GM19240 (cell line): ENCODE results near the gene MYT1.

Experiments
- DNase-seq: peaks from one replicate; pipeline ENCODE4 v3.0.0; 2011; ENCODE audit warnings: low spot score; ENCODE audit not compliant: insufficient read length

Gene MYT1

DNA sequence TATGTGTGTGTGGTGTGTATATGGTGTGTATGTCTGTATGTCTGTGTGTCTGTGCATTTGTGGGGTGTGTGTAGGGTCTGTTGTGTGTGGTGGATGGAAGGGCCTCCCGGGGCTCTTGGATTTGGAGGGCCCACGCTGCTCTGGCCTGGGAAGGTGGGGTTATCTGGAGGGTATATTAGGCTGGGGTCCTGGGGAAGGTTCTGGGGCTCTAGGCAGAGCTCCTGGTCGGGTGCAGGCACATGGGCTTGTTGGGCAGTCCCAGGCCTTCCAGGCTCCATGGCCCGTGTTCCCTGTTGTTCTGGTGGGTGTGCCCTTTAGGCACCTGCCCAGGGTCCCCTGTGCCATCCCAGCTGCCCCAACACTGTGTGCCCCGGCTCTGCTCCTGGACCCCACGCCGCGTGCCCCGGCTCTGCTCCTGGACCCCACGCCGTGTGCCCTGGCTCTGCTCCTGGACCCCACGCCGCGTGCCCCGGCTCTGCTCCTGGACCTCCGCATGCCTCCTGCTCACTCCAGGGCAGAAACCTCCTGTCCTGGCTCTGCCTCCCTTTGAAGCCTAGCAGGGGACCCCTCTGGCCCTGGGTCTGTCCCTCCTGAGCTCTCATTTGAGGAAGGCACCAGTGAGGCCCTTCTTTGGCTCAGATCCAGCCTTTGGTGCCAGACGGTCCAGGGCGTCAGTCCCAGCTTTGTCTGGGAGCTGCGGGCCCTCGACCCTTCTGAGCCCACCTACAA, 10.2 kb upstream of the MYT1 start:
- no peak for DNase-seq

DNA sequence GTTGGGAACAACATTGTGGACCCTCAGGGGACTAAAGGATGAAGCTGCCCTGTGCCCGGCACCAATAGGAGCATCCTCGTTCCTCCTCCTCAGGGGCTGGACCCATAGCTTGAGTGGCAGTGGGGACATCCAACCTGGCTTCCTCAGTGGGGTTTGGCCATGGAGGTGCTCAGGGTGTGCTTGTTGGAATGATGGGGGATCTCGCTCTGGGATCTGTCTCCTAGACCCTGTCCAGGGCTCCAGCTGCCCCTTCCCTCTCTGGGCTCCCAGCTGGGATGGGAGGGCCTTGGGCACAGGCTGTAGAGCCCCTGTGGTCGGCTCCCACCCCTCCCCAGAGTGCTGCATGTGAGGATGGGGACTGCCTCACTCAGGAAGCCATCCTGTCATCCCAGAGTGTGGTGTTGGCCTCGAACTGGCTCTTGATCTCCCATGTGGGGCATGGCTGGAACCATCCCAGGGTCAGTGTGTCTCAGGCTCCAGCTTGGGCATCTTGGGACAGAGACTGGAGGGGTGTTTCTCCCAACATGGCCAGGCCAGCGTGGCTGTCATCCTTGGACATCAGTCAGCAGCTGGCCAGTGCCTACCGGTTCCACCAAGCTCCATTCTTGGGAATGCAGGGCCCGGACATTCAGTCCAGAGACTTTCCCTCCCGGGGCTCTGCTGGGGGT, 9.5 kb upstream of the MYT1 start:
- no peak for DNase-seq

DNA sequence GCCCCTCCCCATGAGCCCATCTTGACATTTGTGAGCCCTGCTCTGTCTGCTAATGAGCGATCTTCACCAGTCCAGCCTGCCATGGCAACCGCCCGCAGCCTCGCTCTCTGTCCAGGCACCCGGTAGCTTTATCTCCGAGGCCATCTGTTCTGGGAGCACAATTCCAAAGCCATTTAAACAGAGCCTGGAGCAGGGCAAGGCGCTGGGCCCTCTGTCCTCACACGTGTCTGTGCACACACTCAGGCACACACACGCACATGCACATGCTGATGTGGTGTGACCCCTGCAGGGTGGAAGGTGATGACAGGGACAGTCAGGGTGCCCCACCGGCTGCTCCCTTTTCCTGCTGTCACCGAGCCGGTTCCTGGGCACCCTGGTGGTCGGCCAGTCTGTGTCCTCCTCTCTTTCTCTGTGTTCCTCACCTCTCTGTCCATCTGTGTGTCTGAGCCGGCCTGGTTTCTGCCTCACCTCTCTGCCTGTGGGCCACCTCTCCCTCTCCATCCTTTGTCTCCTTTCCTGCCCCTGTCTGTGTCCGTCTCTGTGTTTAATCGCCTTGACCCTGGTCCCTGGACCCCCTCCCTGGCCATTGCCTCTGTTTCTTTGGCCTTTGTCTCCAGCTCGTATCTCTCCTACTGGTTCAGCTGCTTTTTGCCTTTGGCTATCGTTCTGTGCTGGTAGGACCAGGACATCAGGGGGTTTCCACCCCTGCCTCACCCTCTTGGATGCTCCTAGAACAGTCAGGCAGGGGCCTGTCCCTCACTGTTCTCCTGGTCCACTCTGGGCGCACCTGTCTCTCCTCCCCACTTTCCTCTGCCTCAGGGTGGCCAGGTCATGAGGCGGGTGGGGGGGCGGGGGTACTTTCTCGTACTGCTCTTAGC, 8.8 kb upstream of the MYT1 start:
- no peak for DNase-seq

DNA sequence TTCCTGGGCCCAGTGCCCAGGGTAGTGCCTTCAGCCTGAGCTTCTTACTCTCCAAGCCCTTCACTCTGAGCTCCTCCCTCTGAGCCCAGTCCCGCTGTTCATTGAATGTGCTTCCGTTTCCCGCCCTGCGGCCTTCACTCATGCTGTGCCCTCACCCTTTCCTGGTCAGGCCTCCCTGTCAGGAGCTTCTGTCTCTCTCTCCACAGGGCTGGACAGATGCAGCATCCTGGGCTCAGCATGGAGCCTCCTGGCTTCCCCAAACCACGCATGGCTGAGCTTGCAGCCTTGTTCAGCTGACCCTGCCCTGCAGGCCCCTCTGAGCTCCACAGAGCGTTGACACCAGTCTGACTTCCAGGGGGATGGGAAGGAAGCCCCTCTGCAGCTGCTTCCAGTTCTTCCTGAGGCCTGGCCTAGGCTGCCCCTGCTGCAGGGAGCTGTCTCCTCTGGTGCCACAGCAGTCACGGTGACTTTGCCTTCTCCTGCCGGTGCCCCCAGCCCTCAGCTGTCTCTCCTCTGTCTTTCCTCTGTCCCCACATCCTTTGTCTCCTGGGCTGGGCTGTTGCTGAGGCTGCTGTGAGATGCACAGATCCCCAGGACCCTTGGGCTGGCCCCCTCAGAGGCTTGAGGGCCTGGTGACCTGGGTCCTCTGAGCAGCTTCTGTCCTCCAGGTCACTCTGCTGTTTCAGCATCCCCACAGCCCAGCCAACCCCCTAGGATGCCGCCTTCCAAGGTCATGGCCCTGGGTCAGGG, 7.9 kb upstream of the MYT1 start:
- DNase-seq = no peak

DNA sequence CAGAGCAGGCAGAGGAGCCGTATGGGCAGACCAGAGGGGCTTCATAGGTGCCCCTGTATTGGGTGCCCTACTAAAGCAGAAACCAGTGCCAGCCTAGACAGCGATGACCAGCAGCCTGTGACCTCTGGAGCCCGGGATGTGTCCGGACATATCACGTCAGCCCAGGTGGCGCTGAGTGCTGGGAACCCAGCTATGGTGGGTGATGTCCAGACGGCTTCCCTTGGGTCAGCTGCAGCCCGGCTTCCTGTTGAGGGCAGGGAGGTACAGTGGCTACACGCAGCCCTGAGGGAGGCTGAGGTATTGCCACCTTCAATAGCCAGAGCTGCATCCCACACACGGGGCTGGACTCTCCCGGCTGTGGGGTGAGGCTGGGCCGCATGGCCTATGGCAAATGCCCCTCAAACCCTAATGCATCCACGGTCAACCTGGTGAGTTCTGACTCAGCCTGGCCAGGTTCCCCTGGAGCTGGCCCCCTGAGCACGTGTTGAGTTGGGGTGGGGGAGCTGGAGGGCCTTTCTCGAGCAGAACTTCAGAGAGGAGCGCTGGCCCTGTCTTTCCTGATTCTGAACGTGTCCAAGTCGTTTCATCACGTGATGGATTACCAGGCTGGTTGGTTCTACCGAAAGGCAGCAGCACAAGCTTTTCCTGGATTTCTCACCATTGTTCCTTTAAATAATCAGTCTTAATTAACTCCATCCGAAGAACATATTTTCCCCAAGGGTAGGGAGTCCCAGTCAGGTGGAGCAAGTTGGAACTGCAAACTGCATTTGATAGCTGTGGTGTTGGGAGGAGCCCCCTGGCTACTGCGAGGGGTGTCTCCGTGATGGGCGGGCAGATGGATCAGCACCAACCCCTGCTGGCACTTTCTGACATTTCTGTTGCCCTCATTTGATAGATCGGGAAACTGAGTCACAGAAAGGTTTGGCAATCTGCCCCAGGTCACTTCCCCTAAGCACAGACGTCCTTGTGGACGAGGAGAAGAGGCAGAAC, 7.1 kb upstream of the MYT1 start:
- no peak for DNase-seq

DNA sequence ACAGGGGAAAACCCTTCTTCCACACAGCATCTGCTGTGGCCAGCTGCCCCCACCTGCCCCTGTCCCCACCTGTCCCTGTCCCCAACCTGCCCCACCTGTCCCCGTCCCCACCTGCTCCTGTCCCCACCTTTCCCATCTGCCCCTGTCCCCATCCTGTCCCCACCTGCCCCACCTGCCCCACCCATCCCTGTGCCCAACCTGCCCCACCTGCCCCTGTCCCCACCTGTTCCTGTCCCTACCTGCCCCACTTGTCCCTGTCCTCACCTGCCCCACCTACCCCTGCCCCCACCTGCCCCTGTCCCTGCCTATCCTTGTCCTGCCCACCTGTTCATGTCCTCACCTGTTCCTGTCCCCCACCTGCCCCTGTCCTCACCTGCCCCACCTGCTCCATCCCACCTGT, 6.4 kb upstream of the MYT1 start:
- no peak for DNase-seq

DNA sequence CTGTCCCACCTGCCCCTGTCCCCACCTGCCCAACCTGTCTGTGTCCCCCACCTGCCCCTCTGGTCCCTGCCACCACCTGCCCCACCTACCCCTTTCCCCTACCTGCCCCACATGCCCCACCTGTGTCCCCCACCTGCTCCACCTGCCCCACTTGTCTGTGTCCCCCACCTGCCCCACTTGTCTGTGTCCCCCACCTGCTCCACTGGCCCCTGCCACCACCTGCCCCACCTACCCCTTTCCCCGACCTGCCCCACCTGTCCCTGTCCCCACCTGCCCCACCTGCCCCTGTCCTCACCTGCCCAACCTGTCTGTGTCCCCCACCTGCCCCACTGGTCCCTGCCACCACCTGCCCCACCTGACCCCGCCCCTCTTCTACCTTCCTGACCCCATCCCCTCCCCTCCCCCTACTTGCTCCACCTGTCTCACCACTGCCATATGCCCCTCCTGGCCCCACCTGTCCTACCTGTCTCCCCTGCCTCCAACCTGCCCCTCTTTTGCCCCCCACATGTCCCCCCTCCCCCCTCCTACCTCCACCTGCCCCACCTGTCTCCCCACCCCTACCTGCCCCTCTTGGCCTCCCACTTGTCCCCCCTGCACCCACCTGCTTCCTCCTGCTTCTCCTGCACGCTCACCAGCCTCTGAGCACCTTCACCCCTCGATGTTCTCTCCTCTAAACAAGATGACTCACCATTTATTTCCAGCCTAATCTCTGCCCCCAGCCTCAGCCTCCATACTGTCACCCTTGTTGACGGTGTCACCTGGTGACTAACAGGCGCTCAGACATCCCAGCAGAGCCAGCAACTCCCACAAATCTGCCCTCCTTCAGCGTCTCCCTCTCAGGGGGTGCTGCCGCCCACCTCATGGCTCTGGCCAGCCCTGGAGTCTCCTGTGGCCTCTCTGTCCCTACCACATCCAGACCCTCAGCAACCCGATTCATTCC, 5.6 kb upstream of the MYT1 start:
- DNase-seq = no peak

DNA sequence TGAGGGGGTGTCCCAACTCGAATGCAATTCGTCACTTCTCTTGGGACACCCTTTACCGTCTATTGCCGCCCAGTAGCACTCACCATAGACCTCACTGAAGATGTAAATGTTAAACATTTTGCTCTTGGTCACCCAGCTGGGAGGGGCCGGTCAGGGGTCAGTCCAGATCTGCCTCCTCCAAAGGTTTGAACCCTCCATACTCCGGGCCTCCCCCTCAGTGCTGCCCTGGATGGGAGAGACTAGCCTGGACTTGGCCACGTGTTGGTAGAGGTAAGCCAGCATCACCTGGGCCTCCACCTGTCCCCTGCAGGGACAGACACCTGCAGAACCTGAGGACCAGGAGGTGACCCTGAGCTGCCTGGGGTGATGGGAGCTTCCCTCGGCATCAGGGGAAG, 5.0 kb upstream of the MYT1 start:
- DNase-seq = no peak

DNA sequence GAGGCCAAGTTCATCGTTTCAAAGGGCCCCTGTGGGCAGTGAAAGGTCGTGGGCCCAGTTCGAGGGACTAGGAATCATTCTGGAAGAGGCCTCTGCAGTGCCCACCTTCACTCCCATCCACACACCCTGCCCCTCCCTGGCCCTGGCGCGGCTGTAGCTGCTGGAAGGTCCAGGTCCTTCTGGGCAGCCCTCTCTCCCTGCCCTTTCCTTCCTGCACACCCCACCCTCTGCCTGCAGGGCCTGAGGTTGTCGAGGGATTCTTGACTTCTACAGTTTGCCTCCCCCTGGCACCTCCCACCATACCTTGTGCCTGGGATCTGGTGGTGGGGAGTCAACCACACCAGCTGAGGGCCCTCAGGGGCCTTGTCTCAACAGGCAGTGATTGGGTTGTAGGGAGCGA, 4.5 kb upstream of the MYT1 start:
- DNase-seq = no peak

DNA sequence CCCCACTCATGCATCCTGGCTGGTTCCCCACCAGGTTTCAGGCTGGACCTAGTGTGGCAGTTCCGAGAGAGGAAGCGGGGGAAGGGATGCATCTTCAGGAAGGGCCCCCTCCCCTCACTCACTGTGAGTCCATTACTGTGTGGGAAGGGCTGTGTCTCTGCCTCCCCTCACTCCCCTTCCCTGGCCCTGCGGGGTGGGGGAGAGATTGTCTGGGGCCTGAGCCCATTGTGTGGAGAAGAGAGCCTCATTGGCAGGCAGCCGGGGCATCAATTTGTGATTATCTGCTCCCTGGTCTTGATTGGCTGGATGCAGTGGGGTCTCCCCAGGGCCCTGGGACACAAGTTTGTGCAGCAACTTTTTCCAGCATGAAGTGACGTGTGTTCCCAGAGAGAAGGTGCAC, 4.1 kb upstream of the MYT1 start:
- no peak for DNase-seq

DNA sequence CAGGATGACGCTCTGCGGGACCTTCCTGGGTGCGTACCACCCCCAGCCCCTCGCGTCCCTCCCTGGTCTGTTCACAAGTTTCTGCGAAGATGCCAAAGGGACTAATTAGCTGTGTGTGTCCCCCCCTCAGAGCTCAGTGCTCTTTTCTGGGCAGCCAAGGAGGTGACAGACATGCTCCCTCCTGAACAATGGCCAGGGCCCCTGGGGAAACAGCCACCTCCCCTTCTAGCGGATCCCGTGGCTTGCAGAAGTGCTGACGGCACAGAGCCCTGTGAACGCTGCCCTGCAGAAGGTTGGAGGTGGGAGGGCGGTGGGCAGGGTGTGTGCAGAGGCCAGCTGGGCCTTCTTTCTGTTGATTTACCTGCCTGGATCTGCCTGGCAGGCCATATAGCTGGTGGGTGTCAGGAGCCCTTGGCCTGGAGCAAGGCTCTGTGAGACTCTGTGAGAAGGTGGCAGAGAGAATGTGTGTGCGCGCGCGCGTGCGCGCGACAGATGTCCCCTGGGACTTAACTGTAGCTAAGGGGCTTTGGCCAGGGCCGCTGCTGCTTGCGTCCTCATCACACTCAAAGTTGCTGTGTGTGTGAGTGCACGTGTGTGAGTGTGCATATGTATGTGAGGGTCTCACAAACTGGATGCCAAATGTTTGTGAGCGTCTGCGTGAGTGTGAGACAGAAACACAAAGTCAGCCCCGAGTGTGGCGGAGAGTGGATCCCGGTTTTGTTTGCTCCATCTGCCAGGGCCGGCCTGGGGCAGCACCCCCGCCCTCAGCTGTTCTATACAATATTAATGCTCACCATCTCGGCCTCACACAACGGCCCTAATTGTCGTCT, 3.5 kb upstream of the MYT1 start:
- DNase-seq = no peak

DNA sequence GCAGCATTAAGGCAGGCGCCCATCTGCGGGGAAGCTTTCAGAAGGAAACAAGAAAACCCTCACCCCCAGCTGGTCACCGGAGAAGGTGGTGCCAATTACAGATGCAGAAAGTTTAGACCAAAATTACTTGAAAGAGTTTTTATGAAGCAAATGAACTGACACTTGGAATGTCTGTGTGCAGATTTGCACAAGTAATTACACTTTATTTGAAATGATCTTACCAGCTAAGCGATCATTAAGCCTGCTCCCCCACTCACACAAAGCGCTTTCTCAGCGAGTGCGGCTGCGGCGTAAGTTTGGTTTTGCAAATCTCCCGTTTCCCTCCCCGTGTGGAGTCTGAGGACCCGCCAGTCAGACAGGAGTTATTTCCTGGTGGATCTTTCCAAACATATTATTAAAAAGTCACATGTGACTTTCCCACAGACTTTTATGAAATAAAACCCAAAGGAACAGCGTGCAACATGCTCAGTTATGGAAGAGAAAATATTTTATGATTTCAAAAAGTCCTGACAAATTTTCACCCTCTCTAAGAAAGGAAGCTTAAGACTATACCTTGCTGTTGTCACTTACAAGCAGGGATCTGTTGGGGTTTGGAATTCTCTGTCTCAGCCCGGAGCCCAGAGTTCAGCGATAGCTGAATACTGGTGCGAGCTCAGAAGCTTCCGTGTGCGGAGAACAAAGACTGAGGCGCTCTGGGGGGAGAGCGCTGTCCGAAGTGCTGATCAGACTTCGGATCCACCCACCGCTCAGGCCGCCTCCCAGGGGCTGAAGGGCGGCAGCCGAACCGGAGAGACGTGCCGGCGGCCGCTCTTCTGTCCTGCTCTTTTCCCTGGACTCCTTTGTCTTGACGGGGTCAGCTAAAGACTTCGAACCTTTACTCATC, 2.7 kb upstream of the MYT1 start:
- no peak for DNase-seq

DNA sequence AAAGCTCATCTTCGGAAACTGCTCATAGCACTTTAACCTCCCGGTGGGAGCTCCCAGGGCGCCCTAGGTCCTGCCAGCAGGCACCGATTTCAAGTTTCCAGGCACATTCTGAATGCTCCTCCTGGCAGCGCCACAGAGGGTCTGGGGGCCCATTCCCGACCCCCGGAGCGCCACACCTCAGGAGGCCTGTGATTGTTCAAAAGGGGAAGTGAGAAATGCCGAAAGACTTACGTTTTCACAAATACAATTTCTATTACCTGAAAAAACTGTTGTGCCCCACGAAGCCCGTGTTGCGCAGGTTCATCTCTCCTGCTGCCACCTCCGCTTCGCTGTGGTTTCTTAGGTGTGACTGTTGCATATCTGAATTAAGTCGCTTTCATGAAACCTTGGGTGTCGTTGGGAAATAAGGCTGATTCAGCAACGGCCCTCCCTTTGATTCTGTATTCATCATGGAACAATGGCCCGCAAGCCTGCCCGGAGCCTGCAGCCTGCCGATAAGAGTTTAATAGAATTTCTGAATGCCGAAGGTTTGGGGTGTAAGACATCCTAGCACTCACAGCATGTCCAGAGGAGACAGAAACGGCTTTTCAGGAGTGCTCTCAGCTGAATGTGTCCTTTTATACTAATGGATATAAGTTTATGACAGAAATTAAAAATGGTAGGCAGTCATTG, 1.9 kb upstream of the MYT1 start:
- no peak for DNase-seq

DNA sequence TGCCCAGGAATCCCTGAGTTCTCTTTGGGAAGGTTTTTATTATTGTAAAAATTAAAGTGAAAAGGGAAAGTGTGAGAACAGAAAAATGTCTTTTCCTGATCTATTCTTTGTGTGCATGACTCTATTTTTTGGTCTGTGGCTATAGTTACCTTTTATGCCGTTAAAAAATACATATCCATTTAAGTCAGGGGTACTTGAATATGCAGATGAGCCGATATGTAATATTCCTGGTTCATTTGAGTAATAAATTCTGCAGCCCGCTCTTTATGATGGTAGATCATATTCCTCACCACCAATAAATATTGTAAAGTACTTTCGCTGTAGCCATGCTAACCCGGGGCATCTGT, 503 bp upstream of the MYT1 start:
- DNase-seq = no peak

DNA sequence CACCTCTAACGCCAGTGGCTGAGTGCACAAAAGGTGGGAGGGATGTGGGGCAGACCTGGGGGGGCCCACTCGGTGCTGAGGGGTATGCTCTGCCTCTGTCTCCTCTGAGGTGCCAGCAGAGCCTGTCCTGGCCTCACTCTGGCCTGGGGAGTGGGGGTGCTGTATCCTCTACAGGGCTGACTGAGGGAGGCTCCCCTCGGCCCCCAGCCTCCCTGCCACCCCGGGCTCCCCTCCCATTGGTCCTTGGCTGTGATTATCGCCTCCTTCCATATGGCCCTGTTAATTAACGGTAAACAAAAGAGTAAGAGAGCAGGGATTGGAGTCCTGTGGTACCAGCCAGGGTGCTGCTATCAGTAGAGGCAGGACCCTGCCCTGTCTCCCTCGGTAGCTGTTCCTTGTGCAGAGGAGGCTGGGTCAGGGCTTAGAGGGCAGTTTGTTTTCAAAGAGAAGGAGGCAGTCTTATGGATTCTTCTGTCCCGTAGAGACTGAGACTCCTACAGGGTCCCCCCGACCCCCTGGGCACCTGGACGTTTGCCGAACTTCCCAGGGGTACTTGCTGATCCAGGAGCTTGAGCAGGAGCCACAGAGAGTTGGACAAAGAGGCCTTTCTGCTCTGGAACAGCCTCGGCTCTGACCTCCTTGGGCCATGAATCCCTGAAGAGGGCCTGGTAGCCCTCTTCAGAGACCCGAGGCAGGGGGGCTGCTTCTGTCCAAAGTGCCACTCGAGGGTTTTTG, 1.8 kb downstream of the MYT1 start:
- no peak for DNase-seq
